Measurements from ENCODE around the gene NLGN2. TPM values are rescaled to one million over a fixed set of nuclear protein-coding genes. Genes with fewer than 3 reads are reported as not detected.

The NLGN2 gene
- total RNA-seq, 2 experiments from 2014 or later = 8.0 to 8.7 TPM

Other genes starting within 250 kb of the NLGN2 start
- gene ASGR1, start 228.5 kb upstream of the NLGN2 start, total RNA-seq = 1 to 10 TPM; 1.1 to 1.5 TPM
- gene DLG4, start 188.0 kb upstream of the NLGN2 start, total RNA-seq = 10 to 100 TPM; 21.2 to 22.4 TPM
- 100 to 1,000 TPM; 417 to 434 TPM for gene ACADVL, start 187.9 kb upstream of the NLGN2 start, total RNA-seq
- 10 to 100 TPM; 62.1 to 67.3 TPM for gene DVL2, start 173.3 kb upstream of the NLGN2 start, total RNA-seq
- gene PHF23, start 168.4 kb upstream of the NLGN2 start, total RNA-seq = 10 to 100 TPM; 49.9 to 50.4 TPM
- 100 to 1,000 TPM; 244 to 251 TPM for gene GABARAP, start 165.4 kb upstream of the NLGN2 start, total RNA-seq
- gene CTDNEP1, start 156.1 kb upstream of the NLGN2 start, total RNA-seq = 100 to 1,000 TPM; 157 to 160 TPM
- 10 to 100 TPM; 49.5 to 52.0 TPM for gene ELP5, start 155.6 kb upstream of the NLGN2 start, total RNA-seq
- gene CLDN7, start 145.4 kb upstream of the NLGN2 start, total RNA-seq = 1 to 10 TPM; 1.7 to 2.6 TPM
- gene SLC2A4, start 126.1 kb upstream of the NLGN2 start, total RNA-seq = not detected
- 1 to 10 TPM in 1 of 2 experiments, under 1 TPM in 1; 0.37 to 1.2 TPM for gene YBX2, start 113.2 kb upstream of the NLGN2 start, total RNA-seq
- 100 to 1,000 TPM; 420 to 451 TPM for gene EIF5A, start 100.2 kb upstream of the NLGN2 start, total RNA-seq
- 10 to 100 TPM; 97.1 to 98.5 TPM for gene GPS2, start 92.5 kb upstream of the NLGN2 start, total RNA-seq
- 10 to 100 TPM; 53.4 to 58.6 TPM for gene NEURL4, start 78.5 kb upstream of the NLGN2 start, total RNA-seq
- 100 to 1,000 TPM; 710 to 756 TPM for gene ACAP1, start 71.3 kb upstream of the NLGN2 start, total RNA-seq
- gene KCTD11, start 55.7 kb upstream of the NLGN2 start, total RNA-seq = 1 to 10 TPM; 8.1 to 8.7 TPM
- not detected for gene TMEM95, start 52.7 kb upstream of the NLGN2 start, total RNA-seq
- 1 to 10 TPM; 5.2 to 6.5 TPM for gene TNK1, start 26.8 kb upstream of the NLGN2 start, total RNA-seq
- gene PLSCR3, start 13.3 kb upstream of the NLGN2 start, total RNA-seq = 10 to 100 TPM; 79.3 to 82.1 TPM
- gene TMEM256, start 3.7 kb upstream of the NLGN2 start, total RNA-seq = 10 to 100 TPM; 52.9 to 55.6 TPM
- not detected for gene SPEM1, start 12.5 kb downstream of the NLGN2 start, total RNA-seq
- gene SPEM2, start 17.8 kb downstream of the NLGN2 start, total RNA-seq = not detected
- gene SPEM3, start 21.0 kb downstream of the NLGN2 start, total RNA-seq = not detected
- 10 to 100 TPM; 15.7 to 17.7 TPM for gene TMEM102, start 27.6 kb downstream of the NLGN2 start, total RNA-seq
- gene FGF11, start 31.7 kb downstream of the NLGN2 start, total RNA-seq = 10 to 100 TPM; 25.4 to 28.5 TPM
- 10 to 100 TPM; 15.2 to 15.7 TPM for gene CHRNB1, start 37.2 kb downstream of the NLGN2 start, total RNA-seq
- gene ZBTB4, start 71.8 kb downstream of the NLGN2 start, total RNA-seq = 10 to 100 TPM; 56.0 to 58.6 TPM
- not detected for gene SLC35G6, start 73.6 kb downstream of the NLGN2 start, total RNA-seq
- gene POLR2A, start 76.5 kb downstream of the NLGN2 start, total RNA-seq = 100 to 1,000 TPM; 192 to 214 TPM
- 10 to 100 TPM; 93.0 to 95.7 TPM for gene TNFSF12, start 141.2 kb downstream of the NLGN2 start, total RNA-seq
- gene TNFSF13, start 150.9 kb downstream of the NLGN2 start, total RNA-seq = 1 to 10 TPM; 8.2 to 8.4 TPM
- gene SENP3, start 154.1 kb downstream of the NLGN2 start, total RNA-seq = 10 to 100 TPM; 43.7 to 50.2 TPM
- 10 to 100 TPM; 32.5 to 33.9 TPM for gene CD68, start 171.8 kb downstream of the NLGN2 start, total RNA-seq
- 10 to 100 TPM; 50.2 TPM for gene MPDU1, start 176.0 kb downstream of the NLGN2 start, total RNA-seq
- under 1 TPM; 0.30 to 0.57 TPM for gene SOX15, start 182.2 kb downstream of the NLGN2 start, total RNA-seq
- 10 to 100 TPM; 37.7 to 38.2 TPM for gene FXR2, start 207.1 kb downstream of the NLGN2 start, total RNA-seq
- 10 to 100 TPM; 40.0 to 41.2 TPM for gene SAT2, start 220.0 kb downstream of the NLGN2 start, total RNA-seq
- not detected for gene SHBG, start 222.3 kb downstream of the NLGN2 start, total RNA-seq
- gene ATP1B2, start 243.1 kb downstream of the NLGN2 start, total RNA-seq = under 1 TPM; 0.14 to 0.42 TPM

All from activated naive CD8-positive, alpha-beta T cell treated with anti-CD3 and anti-CD28 coated beads, Interleukin-2, amount 10 ng/mL, durations not matched to agents 7 days and 5 days (primary cell).